ENCODE data around the gene PLA2G6. TPM values are rescaled to one million over a fixed set of nuclear protein-coding genes. Genes with fewer than 3 reads are reported as not detected.

Gene PLA2G6
- total and polyA plus RNA-seq, 2 of the 8 experiments (the other 6 are each of a cell fraction or from before 2014, with no cell fraction given): 13.2 to 21.0 TPM

- Histone ChIP-seq H2AK5ac (ENCODE audit: low read depth, low read length) (no peak overlapping the region), H3K4me1 (replicated peaks in 1 of 4; ENCODE audit: control insufficient read depth in 3 of 4, insufficient read depth in 4 of 4, low read length in 3 of 4) (no peaks in the 10 kb centered on the region), H3K27me3 (replicated peaks in 1 of 4; ENCODE audit: control insufficient read depth in 3 of 4, extremely low read depth in 1 of 4, insufficient read depth in 3 of 4, low read length in 3 of 4) (no peaks in the 10 kb centered on the region), H3K18ac (ENCODE audit: extremely low read depth, low read length) (no peak overlapping the region), H3K79me2 (ENCODE audit: control insufficient read depth in 1 of 2, insufficient read depth in 2 of 2, low read length in 2 of 2) (no peaks in the 10 kb centered on the region), H3K9ac (replicated peaks in 1 of 4; ENCODE audit: extremely low read depth in 1 of 4, low read depth in 3 of 4, low read length in 3 of 4) (no peak overlapping the region), H4K91ac (replicated peaks; ENCODE audit: insufficient read length, low read length) (no peak overlapping the region), H2BK120ac (replicated peaks; ENCODE audit: low read depth, low read length) (no peak overlapping the region), H2BK12ac (ENCODE audit: low read depth, low read length) (no peak overlapping the region), H4K8ac (ENCODE audit: extremely low read depth, insufficient read depth, low read length) (no peak overlapping the region), H3K36me3 (ENCODE audit: control insufficient read depth in 2 of 4, insufficient read depth in 4 of 4, low read length in 3 of 4) (no peaks in the 10 kb centered on the region), H3K79me1 (ENCODE audit: low read depth, low read length) (no peaks in the 10 kb centered on the region), H3K4me2 (ENCODE audit: insufficient read depth in 1 of 2, low read depth in 2 of 2, low read length in 2 of 2) (no peak overlapping the region), H2BK20ac (ENCODE audit: low read length) (no peak overlapping the region), H3K14ac (ENCODE audit: insufficient read length) (no peak overlapping the region), H4K5ac (ENCODE audit: insufficient read length, low read depth, low read length) (no peak overlapping the region), H2BK5ac (ENCODE audit: low read depth, low read length) (no peak overlapping the region), H3K4me3 (ENCODE audit: extremely low read depth in 1 of 4, insufficient read depth in 2 of 4, low read depth in 3 of 4, low read length in 4 of 4) (no peak overlapping the region), H3K9me3 (ENCODE audit: insufficient read depth in 2 of 2, low read depth in 1 of 2, low read length in 1 of 2) (no peaks in the 10 kb centered on the region), H3K27ac (ENCODE audit: low read depth, low read length) (no peak overlapping the region), H4K20me1 (replicated peaks in 1 of 2; ENCODE audit: control insufficient read depth in 1 of 2, insufficient read depth in 2 of 2, low read length in 2 of 2) (peaks cover 0 to 3% of the 10 kb centered on the region in 2 experiments), H3K4ac (replicated peaks; ENCODE audit: insufficient read length, low read depth, low read length) (no peak overlapping the region), H2BK15ac (ENCODE audit: low read length) (no peak overlapping the region), H2AFZ (ENCODE audit: low read length) (no peak overlapping the region), H3K56ac (replicated peaks; ENCODE audit: insufficient read length, low read depth, low read length) (no peak overlapping the region), H3K23ac (ENCODE audit: insufficient read length) (no peak overlapping the region), H3K23me2 (ENCODE audit: low read depth, low read length) (no peaks in the 10 kb centered on the region)
- POLR2A ChIA-PET (ENCODE audit: partially characterized antibody): interaction anchor here (0.8 to 1.0 kb wide), 4 partner anchors 10 to 99 kb away, joined by 3 read pairs; partner anchors contain the start of gene SLC16A8
- WGBS, 2 experiments (ENCODE audit: extremely low coverage in 1 of 2, insufficient coverage in 1 of 2, insufficient read length in 1 of 2, insufficient replicate concordance in 2 of 2, low coverage in 1 of 2, low lambda C conversion rate in 2 of 2, missing lambda C conversion rate in 1 of 2): 77% methylated on average over 1 of the region's 1 CpG; no CpG with 5 or more reads in 1 of the 2 experiments
- DNase-seq (ENCODE audit: low read depth in 1 of 2, low spot score in 2 of 2) (no peak), FAIRE-seq (no peak)
- CTCF ChIA-PET (ENCODE audit: partially characterized antibody): interaction anchor here (0.8 to 11.9 kb wide), 11 partner anchors 9 to 93 kb away, joined by 3 to 93 read pairs (median 9); partner anchors contain the start of gene BAIAP2L2
- TF ChIP-seq SRF (IDR thresholded peaks at IDR 0.05; ENCODE audit: low read depth, low read length) (no peak), BRCA1 (IDR thresholded peaks at IDR 0.05; ENCODE audit: low read depth, low read length) (no peak), CEBPB (IDR thresholded peaks at IDR 0.05; ENCODE audit: low read depth, low read length) (no peak), SP1 (IDR thresholded peaks at IDR 0.05; ENCODE audit: low read depth, low read length) (no peak), RXRA (IDR thresholded peaks at IDR 0.05; ENCODE audit: insufficient read depth, low read depth, low read length) (no peak), JUND (IDR thresholded peaks at IDR 0.05; ENCODE audit: low read length) (no peak), SIX5 (IDR thresholded peaks at IDR 0.05; ENCODE audit: low read depth, low read length) (no peak), TEAD4 (IDR thresholded peaks at IDR 0.05; ENCODE audit: low read depth, low read length) (no peak), EP300 (IDR thresholded peaks at IDR 0.05; ENCODE audit: borderline replicate concordance in 1 of 2, low read depth in 2 of 2, low read length in 2 of 2) (no peak), CHD1 (IDR thresholded peaks at IDR 0.05; ENCODE audit: low read depth, low read length) (no peak), EGR1 (IDR thresholded peaks at IDR 0.05; ENCODE audit: borderline replicate concordance, low read depth, low read length) (no peak), BACH1 (IDR thresholded peaks at IDR 0.05; ENCODE audit: low read length) (no peak), SIN3A (conservative IDR thresholded peaks at IDR 0.05 in 1 of 2, IDR thresholded peaks at IDR 0.05 in 1 of 2; ENCODE audit: low read depth in 1 of 2, low read length in 2 of 2) (no peak), YY1 (IDR thresholded peaks at IDR 0.05; ENCODE audit: low read depth, low read length) (no peak), KDM5A (IDR thresholded peaks at IDR 0.05; ENCODE audit: low read length) (no peak)
Measured at GRCh38 chr22:38136607-38137006, 45.0 kb downstream of the PLA2G6 start.
